ENCODE measurements around the gene SMPD3.

DNA sequence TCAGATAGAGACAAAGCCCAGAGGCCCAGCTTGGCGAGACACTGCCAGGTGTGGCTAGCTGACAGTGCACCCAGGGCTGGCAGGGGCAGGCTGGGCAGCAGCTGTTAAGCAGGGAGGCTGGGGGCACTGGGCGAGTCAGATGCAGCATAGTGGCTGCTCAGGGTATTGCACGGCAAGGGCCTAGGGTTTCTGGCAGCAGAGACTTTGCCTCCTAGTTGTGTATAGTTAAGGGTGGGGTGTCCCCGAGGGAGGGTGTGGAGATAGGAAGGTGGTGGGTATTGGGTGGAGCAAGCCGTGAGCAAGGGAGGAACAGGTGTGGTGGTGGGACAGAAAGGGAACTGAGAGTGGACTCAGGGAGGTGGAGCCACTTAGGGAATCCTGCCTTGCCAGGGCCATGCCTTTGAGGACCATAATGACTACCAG lies 66.0 kb downstream of the SMPD3 start:
- TF ChIP-seq, protein P1, sequence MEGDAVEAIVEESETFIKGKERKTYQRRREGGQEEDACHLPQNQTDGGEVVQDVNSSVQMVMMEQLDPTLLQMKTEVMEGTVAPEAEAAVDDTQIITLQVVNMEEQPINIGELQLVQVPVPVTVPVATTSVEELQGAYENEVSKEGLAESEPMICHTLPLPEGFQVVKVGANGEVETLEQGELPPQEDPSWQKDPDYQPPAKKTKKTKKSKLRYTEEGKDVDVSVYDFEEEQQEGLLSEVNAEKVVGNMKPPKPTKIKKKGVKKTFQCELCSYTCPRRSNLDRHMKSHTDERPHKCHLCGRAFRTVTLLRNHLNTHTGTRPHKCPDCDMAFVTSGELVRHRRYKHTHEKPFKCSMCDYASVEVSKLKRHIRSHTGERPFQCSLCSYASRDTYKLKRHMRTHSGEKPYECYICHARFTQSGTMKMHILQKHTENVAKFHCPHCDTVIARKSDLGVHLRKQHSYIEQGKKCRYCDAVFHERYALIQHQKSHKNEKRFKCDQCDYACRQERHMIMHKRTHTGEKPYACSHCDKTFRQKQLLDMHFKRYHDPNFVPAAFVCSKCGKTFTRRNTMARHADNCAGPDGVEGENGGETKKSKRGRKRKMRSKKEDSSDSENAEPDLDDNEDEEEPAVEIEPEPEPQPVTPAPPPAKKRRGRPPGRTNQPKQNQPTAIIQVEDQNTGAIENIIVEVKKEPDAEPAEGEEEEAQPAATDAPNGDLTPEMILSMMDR (IDR thresholded peaks at IDR 0.05; ENCODE audit: extremely low read depth in 1 of 2, insufficient read depth in 1 of 2, low read depth in 1 of 2, low read length in 2 of 2) = peak; percentile 32 to 43
- TF ChIP-seq JUN (IDR thresholded peaks at IDR 0.05; ENCODE audit: borderline replicate concordance, insufficient read depth, insufficient read length, low read depth) (no peak), EZH2 (IDR thresholded peaks at IDR 0.05; ENCODE audit: borderline replicate concordance, low read depth, low read length, severe bottlenecking) (no peak)

All from endothelial cell of umbilical vein (primary cell).